Activated B cell treated with CpG ODN at 0.5 μM for 24 hours (primary cell): Measurements from ENCODE around the gene CCDC93. TPM values are rescaled to one million over a fixed set of nuclear protein-coding genes. Genes with fewer than 3 reads are reported as not detected.
"Not testable (repeated sequence)": the region's sequence is repeated elsewhere in the genome, so short reads cannot be mapped to it uniquely, and the experiment has no call there.

Source experiments
- ATAC-seq: fragments of 200-7000 bp; cut with Tn5 transposase; one replicate; pipeline ENCODE4 v1.10.0; 2021; ENCODE audit warnings: low read depth, mild to moderate bottlenecking, moderate library complexity
- CTCF ChIA-PET: fragments of 350-600 bp; sonication (Branson Sonifier 250); formaldehyde crosslinking; loops from one replicate; lab custom pipeline; 2021; ENCODE audit warnings: antibody characterized with exemption; lab: Charles Lee
- POLR2A ChIA-PET: fragments of 350-600 bp; sonication (Branson Sonifier 250); formaldehyde crosslinking; loops from one replicate; lab custom pipeline; 2021; ENCODE audit warnings: antibody characterized with exemption; lab: Charles Lee
- DNase-seq: peaks from one replicate; pipeline ENCODE4 v3.0.0; 2022
- H3K27ac Mint-ChIP-seq: one replicate; pipeline ENCODE4 v1.8.0; 2020; ENCODE audit warnings: mixed read lengths
- H3K27me3 Mint-ChIP-seq: one replicate; pipeline ENCODE4 v1.8.0; 2021; ENCODE audit warnings: mixed read lengths
- H3K36me3 Mint-ChIP-seq: one replicate; pipeline ENCODE4 v1.8.0; 2021; ENCODE audit warnings: low read depth, mixed read lengths
- H3K4me1 Mint-ChIP-seq: one replicate; pipeline ENCODE4 v1.8.0; 2021; ENCODE audit warnings: mixed read lengths
- H3K4me3 Mint-ChIP-seq: one replicate; pipeline ENCODE4 v1.8.0; 2020; ENCODE audit warnings: mild to moderate bottlenecking, mixed read lengths
- H3K9me3 Mint-ChIP-seq: one replicate; pipeline ENCODE4 v1.8.0; 2020; ENCODE audit warnings: mixed read lengths
- intact Hi-C: fragments of 100-400 bp; cut with micrococcal nuclease; formaldehyde crosslinking; loops from one replicate; pipeline ENCODE4 v1.15.1; 2024
- total RNA-seq: library from RNA; stranded (reverse); gene quantifications from 2 replicates; pipeline ENCODE4 v1.2.3, GENCODE V29; 2022
- TF ChIP-seq, protein P1 (sequence below): fragments of 200-600 bp; IDR thresholded peaks from one replicate; pipeline ENCODE4 v1.8.0; 2022; ENCODE audit warnings: antibody characterized with exemption, mild to moderate bottlenecking

CCDC93 gene
- total RNA-seq, 1 donor from 2014 or later, result 38.8 TPM

GRCh38 chr2:118029025-118029424 is 15.2 kb upstream of the CCDC93 start:
- POLR2A ChIA-PET, result no interaction called here
- ATAC-seq (no peak), DNase-seq (no peak)
- Mint-ChIP-seq H3K27ac (no peak overlapping the region), H3K4me3 (no peak overlapping the region), H3K9me3 (no peaks in the 10 kb centered on the region), H3K27me3 (peaks cover 17% of the 10 kb centered on the region), H3K36me3 (no peaks in the 10 kb centered on the region), H3K4me1 (peaks cover 17% of the 10 kb centered on the region)
- intact Hi-C loops, result no loop called here
- CTCF ChIA-PET, result no interaction called here
- TF ChIP-seq, protein P1, sequence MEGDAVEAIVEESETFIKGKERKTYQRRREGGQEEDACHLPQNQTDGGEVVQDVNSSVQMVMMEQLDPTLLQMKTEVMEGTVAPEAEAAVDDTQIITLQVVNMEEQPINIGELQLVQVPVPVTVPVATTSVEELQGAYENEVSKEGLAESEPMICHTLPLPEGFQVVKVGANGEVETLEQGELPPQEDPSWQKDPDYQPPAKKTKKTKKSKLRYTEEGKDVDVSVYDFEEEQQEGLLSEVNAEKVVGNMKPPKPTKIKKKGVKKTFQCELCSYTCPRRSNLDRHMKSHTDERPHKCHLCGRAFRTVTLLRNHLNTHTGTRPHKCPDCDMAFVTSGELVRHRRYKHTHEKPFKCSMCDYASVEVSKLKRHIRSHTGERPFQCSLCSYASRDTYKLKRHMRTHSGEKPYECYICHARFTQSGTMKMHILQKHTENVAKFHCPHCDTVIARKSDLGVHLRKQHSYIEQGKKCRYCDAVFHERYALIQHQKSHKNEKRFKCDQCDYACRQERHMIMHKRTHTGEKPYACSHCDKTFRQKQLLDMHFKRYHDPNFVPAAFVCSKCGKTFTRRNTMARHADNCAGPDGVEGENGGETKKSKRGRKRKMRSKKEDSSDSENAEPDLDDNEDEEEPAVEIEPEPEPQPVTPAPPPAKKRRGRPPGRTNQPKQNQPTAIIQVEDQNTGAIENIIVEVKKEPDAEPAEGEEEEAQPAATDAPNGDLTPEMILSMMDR, result no peak

GRCh38 chr2:118021356-118021755 is 7.5 kb upstream of the CCDC93 start:
- peaks cover 2% of the 10 kb centered on the region for H3K4me1 Mint-ChIP-seq
- intact Hi-C loops, result no loop called here
- CTCF ChIA-PET, result interaction anchor here (1.7 kb wide), 1 partner anchor 18 kb away, joined by 5 read pairs; no protein-coding TSS in a partner anchor

DNA sequence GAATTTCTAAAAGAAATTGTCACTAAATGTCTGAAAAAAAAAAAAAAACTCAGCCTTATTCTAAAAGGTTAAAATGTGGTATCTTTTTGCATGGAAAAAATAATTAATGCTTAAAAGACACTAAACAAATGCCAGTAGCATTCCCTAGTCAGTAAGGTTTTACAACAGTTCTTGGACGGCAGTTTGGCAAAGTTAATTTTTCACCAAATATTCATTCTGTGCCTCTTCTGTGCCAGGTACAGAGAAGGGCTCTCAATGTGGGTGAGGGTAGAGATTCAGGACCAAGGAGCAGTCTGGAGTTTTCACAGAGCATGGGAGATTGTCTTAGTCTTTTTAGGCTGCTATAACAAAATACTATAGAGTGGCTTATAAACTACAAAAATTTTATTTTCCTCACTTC is 6.0 kb upstream of the CCDC93 start:
- Mint-ChIP-seq H3K27ac (no peak overlapping the region), H3K4me3 (no peak overlapping the region), H3K4me1 (peaks cover 5% of the 10 kb centered on the region), H3K36me3 (no peaks in the 10 kb centered on the region), H3K9me3 (no peaks in the 10 kb centered on the region), H3K27me3 (peaks cover 14% of the 10 kb centered on the region)
- TF ChIP-seq, protein P1, result no peak
- ChIA-PET CTCF (no interaction called here), POLR2A (no interaction called here)
- DNase-seq (no peak), ATAC-seq (no peak)
- intact Hi-C loops, result no loop called here

More at GRCh38 chr2:118021356-118021755, 7.5 kb upstream of the CCDC93 start:
- no peak overlapping the region for H3K27ac Mint-ChIP-seq
- POLR2A ChIA-PET, result no interaction called here
- H3K4me3 Mint-ChIP-seq, result no peak overlapping the region
- no peak for DNase-seq
- TF ChIP-seq, protein P1, result no peak
- ATAC-seq, result no peak
- H3K36me3 Mint-ChIP-seq, result no peaks in the 10 kb centered on the region
- peaks cover 14% of the 10 kb centered on the region for H3K27me3 Mint-ChIP-seq
- H3K9me3 Mint-ChIP-seq, result no peaks in the 10 kb centered on the region

DNA sequence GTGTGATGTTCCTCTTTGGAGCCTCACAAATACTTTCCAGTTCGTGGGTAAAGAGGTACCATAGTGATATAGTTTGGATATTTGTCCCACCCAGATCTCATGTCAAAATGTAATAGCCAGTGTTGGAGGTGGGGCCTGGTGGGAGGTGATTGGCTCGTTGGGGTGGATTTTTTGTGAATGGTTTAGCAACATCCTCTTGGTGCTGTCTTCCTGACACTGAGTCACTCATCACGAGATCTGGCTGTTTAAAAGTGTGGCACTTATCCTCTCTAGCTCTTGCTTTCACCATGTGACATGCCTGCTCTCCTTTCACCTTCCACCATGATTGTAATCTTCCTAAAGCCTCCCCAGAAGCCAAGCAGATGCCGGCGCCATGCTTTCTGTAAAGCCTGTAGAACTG is 3.0 kb upstream of the CCDC93 start:
- peaks cover 17% of the 10 kb centered on the region for H3K4me1 Mint-ChIP-seq
- DNase-seq (no peak), ATAC-seq (no peak)
- intact Hi-C loops, result no loop called here
- no peaks in the 10 kb centered on the region for H3K9me3 Mint-ChIP-seq
- H3K27ac Mint-ChIP-seq, result no peak overlapping the region
- ChIA-PET POLR2A (no interaction called here), CTCF (interaction anchor here (0.7 kb wide), 1 partner anchor 12 kb away, joined by 3 read pairs; no protein-coding TSS in a partner anchor)
- TF ChIP-seq, protein P1, result no peak
- no peak overlapping the region for H3K4me3 Mint-ChIP-seq
- peaks cover 14% of the 10 kb centered on the region for H3K27me3 Mint-ChIP-seq
- peaks cover 3% of the 10 kb centered on the region for H3K36me3 Mint-ChIP-seq

- H3K27ac Mint-ChIP-seq, H3K9me3 Mint-ChIP-seq, POLR2A ChIA-PET, ATAC-seq, H3K36me3 Mint-ChIP-seq, DNase-seq, H3K4me3 Mint-ChIP-seq: not testable (repeated sequence)
- peaks cover 14% of the 10 kb centered on the region for H3K27me3 Mint-ChIP-seq
- peaks cover 24% of the 10 kb centered on the region for H3K4me1 Mint-ChIP-seq
- CTCF ChIA-PET, result interaction anchor here (2.4 to 2.9 kb wide), 2 partner anchors 13 to 31 kb away, joined by 8 to 32 read pairs; no protein-coding TSS in a partner anchor
- intact Hi-C loops, result loop anchor here (2.0 kb wide), 1 partner anchor 169 kb away; no protein-coding TSS in a partner anchor
Measured at GRCh38 chr2:118015761-118016160, 1.9 kb upstream of the CCDC93 start.
